HepG2 (cell line): ENCODE measurements around the gene PLOD2. TPM values are rescaled to one million over a fixed set of nuclear protein-coding genes. Genes with fewer than 3 reads are reported as not detected.

ENCODE experiments used
- ADNP ChIP-seq: sonication (generic); formaldehyde crosslinking; IDR thresholded peaks from 2 replicates; pipeline ENCODE4 v1.4.0; 2020; ENCODE audit warnings: missing genetic modification reagents
- BCL3 ChIP-seq: sonication (generic); formaldehyde crosslinking; IDR thresholded peaks from 2 replicates; pipeline ENCODE4 v1.5.1; 2020; ENCODE audit warnings: mild to moderate bottlenecking, missing genetic modification reagents, moderate library complexity
- FOSL2 ChIP-seq: sonication (generic); formaldehyde crosslinking; IDR thresholded peaks from 2 replicates; pipeline ENCODE4 v1.4.0; 2020; ENCODE audit warnings: missing genetic modification reagents
- GABPB1 ChIP-seq: IDR thresholded peaks from 2 replicates; pipeline ENCODE4 v1.6.1; 2016; ENCODE audit warnings: mild to moderate bottlenecking, missing genetic modification reagents, moderate library complexity, missing compliant biosample characterization
- GATAD2A ChIP-seq: IDR thresholded peaks from 2 replicates; pipeline ENCODE4 v1.6.1; 2016
- HNF1A ChIP-seq, 2 experiments: sonication (generic) in 1 of 2; formaldehyde crosslinking in 1 of 2; IDR thresholded peaks; 2 replicates each; pipeline versions ENCODE4 v1.4.0 to v1.6.1; 2016 to 2020; ENCODE audit warnings: borderline replicate concordance in 1 of 2, low read depth in 1 of 2, mild to moderate bottlenecking in 1 of 2, missing genetic modification reagents in 1 of 2
- JDP2 ChIP-seq: sonication (generic); formaldehyde crosslinking; IDR thresholded peaks from 2 replicates; pipeline ENCODE4 v1.8.1; 2022; ENCODE audit warnings: missing genetic modification reagents, borderline replicate concordance
- KDM1A ChIP-seq: IDR thresholded peaks from 2 replicates; pipeline ENCODE4 v1.6.1; 2016; ENCODE audit warnings: missing compliant biosample characterization
- MAFK ChIP-seq, 2 experiments: IDR thresholded peaks in 1 of 2; conservative IDR thresholded peaks in 1 of 2; 2 replicates each; pipeline ENCODE4 v1.6.1; 2011; ENCODE audit warnings: improper control_type of control experiment in 2 of 2, low read length in 2 of 2
- POLR2G ChIP-seq: fragments of 200-400 bp; formaldehyde crosslinking; IDR thresholded peaks from 2 replicates; pipeline ENCODE4 v1.6.1; 2018; ENCODE audit warnings: mild to moderate bottlenecking, low read depth, low read length, moderate library complexity
- SP140L ChIP-seq: sonication (generic); formaldehyde crosslinking; IDR thresholded peaks from 2 replicates; pipeline ENCODE4 v1.4.0; 2020; ENCODE audit warnings: missing genetic modification reagents, borderline replicate concordance
- TCF12 ChIP-seq, 2 experiments: fragments of 450-650 bp in 1 of 2; sonication (generic) in 1 of 2; formaldehyde crosslinking in 1 of 2; IDR thresholded peaks; 2 replicates each; pipeline versions ENCODE4 v1.6.1 to v1.8.0; 2017 to 2022; ENCODE audit warnings: antibody characterized with exemption in 1 of 2, mild to moderate bottlenecking in 1 of 2, missing genetic modification reagents in 1 of 2, moderate library complexity in 1 of 2
- ZNF672 ChIP-seq: sonication (generic); formaldehyde crosslinking; IDR thresholded peaks from 2 replicates; pipeline ENCODE4 v1.8.1; 2022; ENCODE audit warnings: missing genetic modification reagents
- ZNF710 ChIP-seq: sonication (generic); formaldehyde crosslinking; IDR thresholded peaks from 2 replicates; pipeline ENCODE4 v1.5.0; 2020; ENCODE audit warnings: mild to moderate bottlenecking, missing genetic modification reagents, borderline replicate concordance
- ZNF766 ChIP-seq: sonication (generic); formaldehyde crosslinking; IDR thresholded peaks from 2 replicates; pipeline ENCODE4 v1.5.0; 2020; ENCODE audit warnings: missing genetic modification reagents, borderline replicate concordance
- polyA plus RNA-seq, 8 experiments: library from polyadenylated mRNA; depleted of rRNA in 3 of 8; stranded (reverse) in 7 of 8; unstranded in 1 of 8; fragments of >200 nt; fragmentation: Illumina TruSeq in 4 of 8; extraction: Trizol in 4 of 8; gene quantifications; 2 replicates each; pipeline versions ENCODE4 v1.2.1 to v1.2.3, GENCODE V29; 2011 to 2016; ENCODE audit warnings: low read depth in 4 of 8, missing spikeins in 1 of 8, mixed read lengths in 1 of 8; ENCODE audit not compliant: insufficient read depth in 1 of 8
- total RNA-seq, 5 experiments: library from RNA; depleted of rRNA; stranded (reverse); fragments of >200 nt; fragmentation: Illumina TruSeq; extraction: Trizol; gene quantifications; 2 replicates each; pipeline ENCODE4 v1.2.3, GENCODE V29; 2016; ENCODE audit warnings: low read depth in 1 of 5

PLOD2 gene
- total and polyA plus RNA-seq, 2 of the 13 experiments (the other 11 are each of a cell fraction or from before 2014, with no cell fraction given) = 107 to 161 TPM

- TF ChIP-seq HNF1A (IDR thresholded peaks at IDR 0.05; ENCODE audit: low read depth) = 0 out of 2 replicates have a peak, but pooled peaks have one; percentile 22
- no peak for TF ChIP-seq HNF1A (CRISPR knock-in tag; IDR thresholded peaks at IDR 0.05; ENCODE audit: borderline replicate concordance)
- TF ChIP-seq MAFK (conservative IDR thresholded peaks at IDR 0.05 in 1 of 2, IDR thresholded peaks at IDR 0.05 in 1 of 2; ENCODE audit: low read length in 2 of 2) = peak; percentile 64 to 80
- TF ChIP-seq ZNF766 = no peak
- peak; percentile 16; the same call in 1 of the 2 replicates for TF ChIP-seq GATAD2A (CRISPR knock-in tag)
- TF ChIP-seq KDM1A (CRISPR knock-in tag) = no peak
- TF ChIP-seq ZNF672 (CRISPR knock-in tag) = no peak
- no peak for TF ChIP-seq TCF12 (IDR thresholded peaks at IDR 0.05)
- TF ChIP-seq TCF12 (CRISPR knock-in tag; IDR thresholded peaks at IDR 0.05) = no peak
- TF ChIP-seq ADNP = no peak
- TF ChIP-seq JDP2 (CRISPR knock-in tag) = no peak
- TF ChIP-seq ZNF710 (CRISPR knock-in tag) = no peak
- no peak for TF ChIP-seq SP140L (CRISPR knock-in tag)
- no peak for TF ChIP-seq GABPB1
- no peak for TF ChIP-seq POLR2G
- TF ChIP-seq BCL3 (CRISPR knock-in tag) = no peak
- TF ChIP-seq FOSL2 (CRISPR knock-in tag) = no peak
Observed at GRCh38 chr3:146091397-146091796, 69.6 kb downstream of the PLOD2 start (continued).
